ENCODE results near the gene TWIST2.

Gene TWIST2

GRCh38 chr2:238874330-238875050, 26.6 kb downstream of the TWIST2 start:
- no peak for DNase-seq

- no peak for DNase-seq
These were observed 27.2 kb downstream of the TWIST2 start for GRCh38 chr2:238875101-238875470.

DNA sequence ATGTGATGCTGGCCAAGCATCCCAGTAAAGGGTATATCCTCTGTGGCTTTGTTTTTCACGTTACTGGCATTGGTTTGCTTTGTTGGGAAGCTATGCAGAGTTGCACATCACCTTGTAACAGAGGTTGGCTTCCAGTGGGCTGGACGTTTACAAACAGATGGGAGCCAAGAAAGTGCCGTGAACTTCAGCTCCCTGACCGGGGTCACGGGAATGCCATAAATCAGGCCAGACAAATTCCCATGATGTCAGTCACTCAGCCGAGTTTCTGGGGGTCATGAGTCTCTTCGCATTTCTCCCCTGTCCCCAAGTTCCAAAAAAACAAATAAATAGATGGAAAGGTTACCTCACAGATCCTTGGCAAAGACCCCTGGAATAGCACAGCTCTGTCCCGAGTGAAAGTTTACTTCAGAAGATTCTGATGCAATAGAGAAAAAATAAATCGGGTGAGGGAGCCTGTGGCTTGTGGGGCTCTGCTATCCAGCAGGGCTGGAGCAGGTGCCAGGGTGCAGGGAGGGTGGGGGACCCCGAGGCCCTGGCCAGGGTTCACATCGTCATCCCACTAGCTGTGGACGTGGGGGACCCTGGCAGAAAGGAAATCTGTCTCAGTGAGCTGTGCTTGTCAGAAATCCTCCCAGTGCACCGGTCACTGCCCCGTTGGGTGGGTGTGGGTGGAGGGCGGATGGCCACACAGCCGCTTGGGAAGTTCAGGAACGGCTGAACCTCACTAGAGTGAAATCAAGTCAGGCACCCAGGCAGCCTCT, 27.8 kb downstream of the TWIST2 start:
- DNase-seq = no peak

DNA sequence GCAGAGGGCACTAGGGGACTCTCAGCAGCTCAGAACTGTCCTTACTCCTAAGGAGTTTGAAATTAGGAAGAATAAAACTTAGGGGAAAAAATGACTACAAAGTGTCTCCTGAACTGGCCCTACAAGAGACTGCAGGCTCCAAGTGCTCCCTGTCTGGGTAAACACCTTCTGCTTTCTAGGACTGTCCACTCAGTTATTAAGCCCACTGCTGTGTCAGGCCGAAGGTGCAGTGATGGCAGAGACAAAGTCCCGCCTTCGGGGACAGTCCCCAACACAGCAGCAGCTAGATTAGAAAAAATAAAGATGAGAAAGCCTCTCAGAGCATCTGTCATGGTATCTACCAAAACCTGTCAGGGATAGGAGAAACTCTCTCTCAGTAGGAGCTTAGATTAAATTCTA, 28.3 kb downstream of the TWIST2 start:
- DNase-seq = no peak

GRCh38 chr2:238878051-238878735, 30.3 kb downstream of the TWIST2 start:
- no peak for DNase-seq

- DNase-seq = no peak
These were observed 31.2 kb downstream of the TWIST2 start for GRCh38 chr2:238879043-238879442.

- DNase-seq = no peak
These were observed 31.9 kb downstream of the TWIST2 start for GRCh38 chr2:238879621-238880377.

- no peak for DNase-seq
These were observed 33.6 kb downstream of the TWIST2 start for GRCh38 chr2:238881353-238882081.

DNA sequence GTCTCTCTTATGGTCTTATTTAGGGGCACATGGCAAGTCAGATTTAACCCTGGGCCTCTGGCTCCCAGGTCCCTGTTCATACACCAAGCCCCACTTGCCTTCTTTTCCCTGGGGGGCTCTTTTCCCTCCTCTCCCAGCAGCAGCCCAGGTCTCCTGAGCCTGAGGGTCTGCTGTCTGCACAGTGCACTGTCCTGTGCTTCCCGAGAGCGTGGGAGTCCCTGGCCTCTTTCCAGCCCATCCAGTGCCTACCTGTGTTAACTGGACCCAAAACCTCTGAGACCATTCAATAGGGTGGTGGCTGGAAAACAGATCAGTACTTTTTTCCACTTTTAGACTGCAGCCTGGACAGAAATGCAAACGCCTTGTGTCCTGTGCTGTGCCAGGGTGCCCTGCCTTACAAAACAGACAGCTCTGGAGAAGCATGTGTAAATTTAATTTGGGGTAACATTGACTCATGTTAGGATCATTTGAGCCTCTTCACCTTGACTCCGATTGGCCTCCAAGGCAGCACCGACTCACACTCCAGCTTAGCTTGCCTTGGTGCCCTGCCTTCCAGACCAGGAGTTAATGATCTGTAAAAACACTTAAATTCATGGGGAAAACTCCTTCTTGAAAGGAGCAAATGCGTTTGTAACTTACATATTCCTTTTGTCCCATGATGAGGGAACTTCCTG, 34.3 kb downstream of the TWIST2 start:
- DNase-seq = no peak

GRCh38 chr2:238883421-238883901, 35.6 kb downstream of the TWIST2 start:
- no peak for DNase-seq

- no peak for DNase-seq
These were observed 36.4 kb downstream of the TWIST2 start for GRCh38 chr2:238884122-238884811.

DNA sequence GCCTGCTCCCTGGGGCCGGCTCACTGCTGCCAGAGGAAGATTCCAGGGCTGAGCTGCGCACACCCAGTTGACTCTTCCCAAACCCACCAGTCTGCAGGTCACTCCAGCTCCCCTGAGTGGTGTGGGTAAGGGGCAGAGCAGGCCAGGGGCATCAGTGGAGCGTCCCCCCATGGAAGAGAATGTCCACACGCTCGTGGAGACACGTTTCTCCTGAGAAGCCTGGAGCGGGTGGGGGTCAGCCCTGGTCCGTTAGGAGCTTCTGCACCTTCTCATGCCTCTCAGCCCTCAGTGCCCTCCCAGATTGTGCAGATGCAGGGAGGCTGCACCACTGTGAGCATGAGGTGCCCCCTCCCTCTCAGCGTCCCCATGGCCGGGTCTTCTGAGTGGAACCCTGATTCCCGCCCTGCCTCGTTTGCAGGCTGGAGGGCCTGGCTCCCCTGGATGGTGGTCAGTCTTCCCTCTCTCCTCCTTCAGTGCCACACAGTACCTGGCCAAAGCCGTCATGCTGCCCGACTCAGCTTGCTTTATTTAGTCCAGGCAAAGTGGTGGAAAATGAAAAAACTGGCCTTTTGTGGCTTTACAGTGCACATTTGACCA, 37.0 kb downstream of the TWIST2 start:
- no peak for DNase-seq

DNA sequence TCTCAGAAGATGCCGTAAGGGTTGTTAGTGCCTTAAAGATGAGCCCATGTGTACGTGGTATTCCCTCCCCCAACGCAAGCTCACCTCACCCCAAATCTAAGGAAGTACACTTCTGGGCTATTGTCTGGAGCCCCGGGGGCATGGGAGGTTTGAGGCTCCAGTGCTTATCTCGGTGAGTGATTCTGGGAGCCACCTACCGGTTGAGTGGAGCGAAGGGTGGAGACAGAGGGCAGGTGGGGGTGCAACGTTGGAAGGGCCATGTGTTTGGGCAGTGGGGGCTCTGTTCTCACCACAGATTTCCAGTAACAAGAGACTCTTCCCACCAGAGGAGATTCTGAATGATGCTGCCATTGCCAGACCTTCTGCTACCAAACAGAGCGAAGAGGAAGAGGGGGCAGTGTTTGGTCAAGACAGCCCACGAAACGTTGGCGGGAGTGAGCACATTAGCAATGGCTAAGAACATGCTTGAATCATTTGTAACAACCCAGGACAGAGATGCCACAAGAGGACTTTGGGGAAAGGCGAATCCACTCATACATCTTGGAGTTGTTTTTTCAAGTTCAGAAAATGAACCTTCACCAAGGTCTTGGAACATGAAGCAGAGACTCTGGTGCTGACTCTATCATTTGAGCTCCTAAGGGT, 38.7 kb downstream of the TWIST2 start:
- DNase-seq = no peak

- no peak for DNase-seq
These were observed 39.7 kb downstream of the TWIST2 start for GRCh38 chr2:238887616-238888015.

- DNase-seq = no peak
These were observed 40.9 kb downstream of the TWIST2 start for GRCh38 chr2:238888781-238889180.

DNA sequence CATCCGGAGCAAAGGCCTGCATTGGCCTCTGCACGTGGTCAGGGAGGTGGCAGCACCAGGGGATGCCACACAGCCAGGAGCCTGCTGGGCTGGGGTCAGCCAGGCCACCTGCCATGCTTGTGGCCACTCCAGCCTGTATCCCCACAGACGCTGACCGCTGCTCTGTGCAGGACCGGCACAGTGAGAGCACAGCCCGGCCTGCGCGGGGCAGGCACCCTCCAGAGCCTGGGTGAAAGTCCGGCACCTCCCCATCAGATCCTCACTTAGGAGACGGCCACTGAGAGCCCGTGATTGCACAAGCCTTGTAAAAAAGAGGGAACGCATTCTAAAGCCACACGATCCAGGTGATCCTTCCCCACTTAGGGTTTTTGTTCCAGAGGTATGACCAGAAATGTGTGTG, 42.2 kb downstream of the TWIST2 start:
- DNase-seq = no peak

GRCh38 chr2:238890618-238891456, 43.0 kb downstream of the TWIST2 start:
- no peak for DNase-seq

DNA sequence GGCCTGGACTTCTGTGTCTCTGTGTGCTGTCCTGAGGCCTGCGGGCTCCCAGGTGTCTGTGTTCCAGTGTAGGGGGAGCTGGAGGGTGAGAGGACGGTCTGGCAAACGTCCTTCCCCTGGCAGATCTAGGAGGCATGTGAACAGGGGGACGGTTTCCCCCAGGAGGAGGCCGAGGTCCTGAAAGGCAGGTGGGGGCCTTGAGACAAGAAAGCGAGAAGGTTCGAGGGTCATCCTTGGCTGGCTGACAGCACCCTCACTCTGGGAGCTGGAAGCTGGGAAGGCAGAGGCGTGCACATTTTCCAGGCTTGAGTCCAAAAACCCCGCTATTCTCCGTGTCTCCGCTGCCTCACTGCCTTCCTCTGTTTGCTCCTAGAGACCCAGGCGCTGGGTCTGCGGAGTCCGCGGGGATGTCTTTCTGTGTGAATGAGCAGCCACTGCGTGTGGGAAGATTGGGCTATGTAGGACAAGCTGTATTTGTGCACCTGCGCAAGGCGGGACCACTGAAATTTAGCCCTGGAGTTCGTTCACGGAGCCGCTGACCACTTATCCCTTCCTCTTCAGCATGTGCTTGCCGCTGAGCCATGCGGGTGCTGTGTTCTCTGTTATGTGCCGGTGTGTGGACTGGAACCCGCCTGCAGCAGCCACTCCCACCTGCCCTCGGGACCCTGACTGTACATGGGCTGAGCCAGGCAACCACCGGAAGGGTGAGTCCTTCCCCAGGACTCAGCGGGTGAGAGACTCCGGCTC, 43.7 kb downstream of the TWIST2 start:
- DNase-seq = no peak

GRCh38 chr2:238892204-238892500, 44.3 kb downstream of the TWIST2 start:
- DNase-seq = no peak
